Measurements from ENCODE around the gene VANGL2.

The VANGL2 gene

GRCh38 chr1:160414881-160415280 lies 14.5 kb downstream of the VANGL2 start:
- no peak for TF ChIP-seq ZFP3 (CRISPR knock-in tag; IDR thresholded peaks at IDR 0.05)
- no peak for TF ChIP-seq GLIS3 (CRISPR knock-in tag; IDR thresholded peaks at IDR 0.05)
- TF ChIP-seq CSRNP3 (CRISPR knock-in tag; IDR thresholded peaks at IDR 0.05): no peak
- TF ChIP-seq ZNF565 (CRISPR knock-in tag; conservative IDR thresholded peaks at IDR 0.05; ENCODE audit: low read depth): no peak
- TF ChIP-seq SNAI2 (CRISPR knock-in tag; IDR thresholded peaks at IDR 0.05): no peak
- TF ChIP-seq ZNF8 (CRISPR knock-in tag; IDR thresholded peaks at IDR 0.05): no peak
- TF ChIP-seq TSHZ2 (CRISPR knock-in tag; IDR thresholded peaks at IDR 0.05): no peak
- no peak for TF ChIP-seq BACH2 (CRISPR knock-in tag; IDR thresholded peaks at IDR 0.05; ENCODE audit: borderline replicate concordance)
- no peak for TF ChIP-seq ARNTL (CRISPR knock-in tag; IDR thresholded peaks at IDR 0.05; ENCODE audit: borderline replicate concordance, low read depth)
- no peak for TF ChIP-seq ZNF70 (CRISPR knock-in tag; IDR thresholded peaks at IDR 0.05)
- TF ChIP-seq, protein P1, sequence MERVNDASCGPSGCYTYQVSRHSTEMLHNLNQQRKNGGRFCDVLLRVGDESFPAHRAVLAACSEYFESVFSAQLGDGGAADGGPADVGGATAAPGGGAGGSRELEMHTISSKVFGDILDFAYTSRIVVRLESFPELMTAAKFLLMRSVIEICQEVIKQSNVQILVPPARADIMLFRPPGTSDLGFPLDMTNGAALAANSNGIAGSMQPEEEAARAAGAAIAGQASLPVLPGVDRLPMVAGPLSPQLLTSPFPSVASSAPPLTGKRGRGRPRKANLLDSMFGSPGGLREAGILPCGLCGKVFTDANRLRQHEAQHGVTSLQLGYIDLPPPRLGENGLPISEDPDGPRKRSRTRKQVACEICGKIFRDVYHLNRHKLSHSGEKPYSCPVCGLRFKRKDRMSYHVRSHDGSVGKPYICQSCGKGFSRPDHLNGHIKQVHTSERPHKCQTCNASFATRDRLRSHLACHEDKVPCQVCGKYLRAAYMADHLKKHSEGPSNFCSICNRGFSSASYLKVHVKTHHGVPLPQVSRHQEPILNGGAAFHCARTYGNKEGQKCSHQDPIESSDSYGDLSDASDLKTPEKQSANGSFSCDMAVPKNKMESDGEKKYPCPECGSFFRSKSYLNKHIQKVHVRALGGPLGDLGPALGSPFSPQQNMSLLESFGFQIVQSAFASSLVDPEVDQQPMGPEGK (CRISPR knock-in tag; IDR thresholded peaks at IDR 0.05; ENCODE audit: borderline replicate concordance): no peak
- TF ChIP-seq TCF4 (CRISPR knock-in tag; IDR thresholded peaks at IDR 0.05; ENCODE audit: borderline replicate concordance): no peak
- TF ChIP-seq ZFP30 (CRISPR knock-in tag; IDR thresholded peaks at IDR 0.05): no peak
- TF ChIP-seq PPARA (CRISPR knock-in tag; IDR thresholded peaks at IDR 0.05; ENCODE audit: borderline replicate concordance): no peak
- no peak for ATAC-seq

- TF ChIP-seq, protein P1 (CRISPR knock-in tag; IDR thresholded peaks at IDR 0.05; ENCODE audit: borderline replicate concordance): no peak
- no peak for TF ChIP-seq GLIS3 (CRISPR knock-in tag; IDR thresholded peaks at IDR 0.05)
- TF ChIP-seq ISL1 (CRISPR knock-in tag; IDR thresholded peaks at IDR 0.05): no peak
- no peak for TF ChIP-seq TCF4 (CRISPR knock-in tag; IDR thresholded peaks at IDR 0.05; ENCODE audit: borderline replicate concordance)
- no peak for TF ChIP-seq CSRNP3 (CRISPR knock-in tag; IDR thresholded peaks at IDR 0.05)
- no peak for TF ChIP-seq TSHZ2 (CRISPR knock-in tag; IDR thresholded peaks at IDR 0.05)
- TF ChIP-seq RARB (CRISPR knock-in tag; IDR thresholded peaks at IDR 0.05): no peak
- TF ChIP-seq ZNF70 (CRISPR knock-in tag; IDR thresholded peaks at IDR 0.05): no peak
- ATAC-seq: no peak
Measured at GRCh38 chr1:160415696-160416290, 15.4 kb downstream of the VANGL2 start.

Measured in SK-N-SH treated with all-trans-retinoic acid at 6 μM for 48 hours (cell line).